GM10248 (cell line): ENCODE results near the gene PCYT1A.
"Not testable (repeated sequence)": the region's sequence is repeated elsewhere in the genome, so short reads cannot be mapped to it uniquely, and the experiment has no call there.

Experiments used
- CTCF ChIA-PET: fragments of 300-600 bp; sonication (Branson Sonifier 250); formaldehyde crosslinking; extraction: SDS; loops from one replicate; lab custom pipeline; 2021; ENCODE audit warnings: antibody characterized with exemption; lab: Yijun Ruan, JAX
- POLR2A ChIA-PET: fragments of 350-650 bp; sonication (Branson Sonifier 250); formaldehyde crosslinking; extraction: SDS; loops from one replicate; lab custom pipeline; 2020; ENCODE audit warnings: antibody characterized with exemption; lab: Yijun Ruan, JAX
- DNase-seq: peaks from one replicate; pipeline ENCODE4 v3.0.0; 2012; ENCODE audit errors: extremely low spot score
- CTCF ChIP-seq: IDR thresholded peaks from 2 replicates; pipeline ENCODE4 v1.5.1; 2012; ENCODE audit warnings: mild to moderate bottlenecking, low read depth; ENCODE audit errors: extremely low read depth, missing control alignments, control extremely low read depth

PCYT1A gene

GRCh38 chr3:196189566-196190347 is 97.8 kb downstream of the PCYT1A start:
- TF ChIP-seq CTCF, result no peak
- ChIA-PET POLR2A (interaction anchor here (0.6 kb wide), 3 partner anchors 91 to 1644 kb away, joined by 4 to 11 read pairs (median 4); no protein-coding TSS in a partner anchor), CTCF (interaction anchor here (0.7 to 2.2 kb wide), 4 partner anchors 10 to 167 kb away, joined by 3 to 8 read pairs (median 4); no protein-coding TSS in a partner anchor)
- DNase-seq, result no peak

GRCh38 chr3:196186651-196187573 is 100.6 kb downstream of the PCYT1A start:
- peak; percentile 60 for DNase-seq
- CTCF ChIA-PET, result interaction anchor here (0.8 to 4.1 kb wide), 11 partner anchors 8 to 160 kb away, joined by 3 to 28 read pairs (median 4); no protein-coding TSS in a partner anchor
- TF ChIP-seq CTCF, result no peak
- POLR2A ChIA-PET, result interaction anchor here (1.0 kb wide), 1 partner anchor 108 kb away, joined by 4 read pairs; no protein-coding TSS in a partner anchor

GRCh38 chr3:196184881-196185280 is 102.6 kb downstream of the PCYT1A start:
- TF ChIP-seq CTCF, result no peak
- CTCF ChIA-PET, result interaction anchor here (1.5 to 4.1 kb wide), 2 partner anchors 105 to 112 kb away, joined by 3 to 28 read pairs; no protein-coding TSS in a partner anchor
- POLR2A ChIA-PET, result no interaction called here
- no peak for DNase-seq

- POLR2A ChIA-PET, DNase-seq: not testable (repeated sequence)
- CTCF ChIA-PET, result interaction anchor here (1.0 to 5.5 kb wide), 2 partner anchors 10 to 112 kb away, joined by 3 to 34 read pairs; no protein-coding TSS in a partner anchor
These were observed 103.4 kb downstream of the PCYT1A start for GRCh38 chr3:196184169-196184432.

GRCh38 chr3:196181127-196181546 is 106.4 kb downstream of the PCYT1A start:
- DNase-seq, result no peak
- no peak for TF ChIP-seq CTCF
- ChIA-PET CTCF (interaction anchor here (1.9 to 5.5 kb wide), 5 partner anchors 13 to 109 kb away, joined by 5 to 34 read pairs (median 11); no protein-coding TSS in a partner anchor), POLR2A (interaction anchor here (1.5 to 2.6 kb wide), 2 partner anchors 85 to 102 kb away, joined by 3 to 7 read pairs; no protein-coding TSS in a partner anchor)

GRCh38 chr3:196180346-196180745 is 107.2 kb downstream of the PCYT1A start:
- DNase-seq, result no peak
- POLR2A ChIA-PET, result interaction anchor here (2.6 kb wide), 1 partner anchor 101 kb away, joined by 7 read pairs; no protein-coding TSS in a partner anchor
- no peak for TF ChIP-seq CTCF
- CTCF ChIA-PET, result interaction anchor here (0.7 to 5.5 kb wide), 8 partner anchors 13 to 108 kb away, joined by 3 to 34 read pairs (median 6); no protein-coding TSS in a partner anchor
